ENCODE data around the gene E2F3.

The E2F3 gene

DNA sequence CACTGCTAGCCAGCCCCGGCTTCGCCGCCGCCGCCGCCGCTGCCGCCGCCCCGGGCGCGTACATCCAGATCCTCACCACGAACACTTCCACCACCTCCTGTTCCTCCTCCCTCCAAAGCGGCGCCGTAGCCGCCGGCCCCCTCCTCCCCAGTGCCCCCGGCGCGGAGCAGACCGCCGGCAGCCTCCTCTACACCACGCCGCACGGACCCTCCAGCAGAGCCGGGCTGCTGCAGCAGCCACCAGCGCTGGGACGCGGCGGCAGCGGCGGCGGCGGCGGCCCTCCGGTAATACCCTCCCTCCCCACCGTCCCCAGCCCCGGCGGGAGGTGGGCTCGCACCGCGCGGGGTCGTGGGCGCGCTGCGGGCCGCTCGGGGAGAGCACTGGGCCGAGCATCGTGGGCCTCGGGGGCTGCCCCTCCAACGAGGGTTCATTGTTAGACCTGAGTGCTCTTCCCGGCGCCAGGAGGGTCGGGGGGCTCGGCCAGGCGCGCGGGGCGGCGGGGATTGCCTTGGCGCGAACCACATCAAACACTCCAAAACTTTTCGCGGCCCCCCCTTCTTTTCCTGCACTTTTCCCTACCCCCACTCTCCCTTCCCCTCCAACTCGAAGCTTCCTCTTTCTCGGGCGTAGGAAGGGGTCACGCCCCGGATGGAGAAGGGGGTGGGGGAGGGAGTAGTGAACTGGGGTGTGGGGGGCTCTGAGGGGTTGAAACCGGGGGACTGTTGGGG is 827 bp downstream of the E2F3 start:
- peak; percentile 72 for DNase-seq (ENCODE audit: low spot score)

DNA sequence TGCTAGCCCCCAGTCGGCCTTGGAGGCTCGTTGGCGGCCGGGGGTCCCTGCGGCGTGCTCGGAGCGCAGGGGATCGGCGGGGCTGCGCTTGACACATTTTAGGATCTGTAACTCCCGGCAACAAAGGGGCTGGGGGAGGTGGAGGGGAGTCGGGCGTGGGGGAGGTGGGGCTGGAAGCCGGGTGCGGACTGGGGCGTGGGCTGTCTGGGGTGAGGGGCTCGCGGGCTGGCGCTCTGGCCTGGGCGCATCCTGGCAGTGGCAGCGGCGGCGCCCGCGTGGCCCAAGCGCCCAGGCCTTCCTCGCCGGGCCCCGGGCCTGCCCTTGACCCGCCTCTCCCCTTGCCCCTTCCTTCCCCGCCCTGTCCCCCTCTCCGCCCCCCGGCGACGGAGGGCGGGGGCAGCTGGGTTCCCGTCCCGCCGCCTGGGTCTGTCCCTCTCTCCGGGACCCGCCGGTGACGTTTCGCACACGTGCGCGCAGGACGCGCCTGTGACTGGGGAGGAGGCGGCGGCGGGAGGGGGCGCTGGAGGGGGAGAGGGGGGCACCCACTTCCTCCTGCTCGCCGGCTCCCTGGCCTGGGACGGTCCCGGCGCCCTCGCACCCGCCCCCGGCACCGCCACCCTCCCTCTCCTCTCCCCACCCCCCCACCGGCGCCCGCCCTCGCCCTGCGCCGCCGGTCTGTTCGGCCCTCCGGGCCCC is 1.5 kb downstream of the E2F3 start:
- peak; percentile 90 for DNase-seq (ENCODE audit: low spot score)

DNA sequence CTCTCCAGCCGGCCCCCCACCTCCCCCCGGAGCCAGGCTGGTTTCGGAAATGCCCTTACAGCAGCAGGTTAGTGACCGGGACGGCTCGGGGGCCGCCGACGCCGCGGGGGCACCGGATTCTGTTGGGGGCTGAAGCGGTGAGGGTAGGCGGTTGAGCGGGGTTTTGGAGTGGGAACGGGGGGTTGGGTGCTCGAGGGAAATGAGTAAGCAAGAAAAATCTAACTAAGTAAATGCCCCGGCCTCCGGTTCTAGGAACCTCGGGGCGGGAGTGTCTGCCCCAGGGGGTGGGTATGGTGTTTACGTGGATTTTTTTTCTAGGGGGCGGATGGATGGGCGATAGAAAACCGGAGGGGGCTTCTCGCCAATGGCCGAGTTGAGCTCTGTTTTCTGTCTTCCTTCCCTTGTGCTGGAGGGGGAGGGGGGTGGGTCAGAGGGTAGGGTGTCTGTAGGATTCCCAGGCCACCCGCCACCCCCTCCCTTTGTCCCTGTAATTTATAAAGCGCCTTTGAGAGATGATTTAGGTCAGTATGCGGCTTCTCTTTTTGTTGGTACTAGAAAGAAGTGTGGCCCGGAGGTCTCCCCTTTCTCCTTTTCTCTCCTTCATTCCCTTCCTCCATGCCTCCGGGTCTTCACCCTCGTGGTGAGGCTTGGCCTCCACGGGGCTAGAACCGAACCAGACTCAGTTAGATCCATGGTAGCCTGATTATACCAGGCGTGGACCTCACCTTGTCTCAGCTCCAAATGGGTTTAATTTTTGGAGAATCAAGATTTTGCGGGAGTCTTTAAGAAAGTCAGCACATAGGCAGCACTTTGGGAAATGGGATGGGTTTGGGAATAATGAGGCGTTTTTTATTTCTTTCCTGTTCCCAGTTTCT is 2.3 kb downstream of the E2F3 start:
- peak; percentile 65 for DNase-seq (ENCODE audit: low spot score)

DNA sequence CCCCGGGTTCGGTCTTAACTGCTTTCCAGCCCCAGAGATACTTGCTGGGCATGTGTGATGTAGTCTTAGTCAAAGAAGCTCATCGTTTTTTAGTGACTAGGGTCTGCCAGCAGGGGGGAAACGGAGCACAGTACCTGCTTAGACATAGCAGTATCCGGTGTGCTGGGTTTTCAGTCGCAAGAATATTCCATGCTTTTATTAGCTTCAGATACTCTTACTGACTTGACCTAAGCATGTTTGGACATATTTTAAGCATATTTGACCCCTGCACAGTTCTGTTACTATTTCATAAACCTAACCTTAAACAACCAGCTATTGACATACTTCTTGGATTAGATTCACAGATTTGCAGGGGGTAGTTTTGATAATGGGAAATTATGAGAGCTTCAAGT is 3.0 kb downstream of the E2F3 start:
- DNase-seq (ENCODE audit: low spot score): peak; percentile 93

DNA sequence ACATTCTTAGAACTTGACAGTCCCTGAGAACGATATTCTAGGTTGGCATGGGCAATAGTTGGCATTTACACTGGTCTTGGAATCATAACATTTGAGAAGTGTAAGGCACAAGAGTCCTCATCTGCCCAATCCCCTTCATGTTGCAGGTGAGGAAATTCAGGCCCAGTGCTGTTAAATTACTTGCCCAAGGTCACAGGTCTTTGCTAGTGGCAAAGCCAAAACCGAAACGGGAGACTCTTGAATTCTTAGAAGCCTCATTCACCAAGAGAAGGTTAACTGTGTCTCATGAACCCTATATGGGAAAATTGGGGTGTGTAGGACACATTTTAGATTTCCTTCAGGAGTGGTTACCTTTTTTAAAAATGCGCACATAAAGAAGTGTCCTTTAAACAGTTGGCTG is 7.2 kb downstream of the E2F3 start:
- no peak for DNase-seq (ENCODE audit: low spot score)

DNA sequence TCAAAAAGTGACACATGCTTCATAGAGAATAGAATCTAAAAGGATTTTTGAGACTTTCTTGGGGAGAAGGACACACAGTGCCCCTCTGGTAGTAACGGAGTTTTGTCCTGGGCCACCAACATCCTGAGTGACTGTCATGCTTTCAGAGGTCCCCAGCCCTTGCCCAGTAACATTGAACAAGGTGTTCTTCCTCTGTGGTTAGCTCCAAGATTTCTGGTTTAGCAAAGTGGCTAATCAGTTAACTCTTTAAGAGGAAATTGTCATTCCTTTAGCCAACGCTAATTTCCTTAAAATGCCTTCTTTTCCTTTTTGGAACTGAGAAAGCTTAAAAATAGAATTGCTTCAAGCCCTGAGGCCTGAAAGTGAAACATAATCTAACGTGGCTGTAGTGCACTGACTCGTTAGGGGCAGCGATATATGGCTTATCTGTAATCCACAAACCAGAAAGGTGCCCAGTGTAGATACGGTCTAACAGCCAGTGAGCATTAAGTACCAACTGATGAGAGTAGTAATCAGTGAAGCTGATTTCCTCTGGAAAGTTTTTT is 7.8 kb downstream of the E2F3 start:
- no peak for DNase-seq (ENCODE audit: low spot score)

DNA sequence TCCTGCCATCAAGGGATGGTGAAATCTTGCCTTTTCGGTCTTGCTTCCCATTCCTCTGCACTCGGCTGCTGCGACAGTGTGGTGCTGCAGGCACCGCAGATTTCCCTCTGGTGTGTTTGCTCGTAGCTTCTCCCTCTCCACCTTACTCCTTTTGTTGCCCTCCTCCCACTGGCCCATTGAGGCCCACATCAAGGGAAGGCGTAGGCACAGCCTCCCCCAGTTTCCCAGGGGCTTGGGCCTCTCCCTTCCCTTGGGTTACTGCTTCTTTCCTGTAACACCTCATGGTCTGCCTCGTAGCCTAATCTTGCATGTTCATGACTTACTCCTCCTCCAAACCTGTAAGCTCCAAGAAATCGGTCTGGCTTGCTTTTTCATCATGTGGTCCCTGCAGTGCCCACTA is 9.9 kb downstream of the E2F3 start:
- no peak for DNase-seq (ENCODE audit: low spot score)

DNA sequence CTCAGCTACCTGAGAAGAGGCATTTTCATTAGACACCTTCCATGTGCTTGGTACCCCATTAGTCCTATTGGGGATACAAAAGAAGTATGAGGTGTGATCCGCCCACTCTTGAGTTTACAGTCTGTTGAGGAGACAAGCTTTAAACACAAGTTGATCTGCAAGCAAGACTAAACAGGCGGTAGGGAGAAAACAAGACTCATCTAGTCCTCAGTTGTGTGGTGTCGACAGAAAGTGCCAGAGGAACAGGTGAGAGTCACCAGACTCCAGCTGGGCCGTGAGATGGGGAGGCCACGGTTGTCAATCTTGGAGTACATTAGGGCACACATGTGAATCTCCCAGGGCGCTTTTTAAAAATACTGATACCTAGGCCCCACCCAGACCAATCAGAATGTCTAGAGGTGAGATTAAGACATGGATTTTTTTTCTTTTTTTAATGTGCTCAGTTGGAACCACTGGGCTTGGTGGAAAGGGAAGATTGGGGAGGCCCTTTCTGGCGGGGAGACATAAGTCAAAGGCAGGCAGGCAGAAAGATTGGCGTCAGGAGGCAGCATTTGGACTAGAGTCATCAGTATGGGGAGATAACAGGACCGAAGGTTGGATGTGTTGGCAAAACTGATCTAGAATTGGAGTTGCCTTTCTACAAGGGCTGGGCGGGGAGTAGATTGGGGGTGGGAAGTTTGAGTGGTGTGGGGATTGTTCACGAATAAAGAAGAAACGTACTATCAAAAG is 10.4 kb downstream of the E2F3 start:
- DNase-seq (ENCODE audit: low spot score): no peak

DNA sequence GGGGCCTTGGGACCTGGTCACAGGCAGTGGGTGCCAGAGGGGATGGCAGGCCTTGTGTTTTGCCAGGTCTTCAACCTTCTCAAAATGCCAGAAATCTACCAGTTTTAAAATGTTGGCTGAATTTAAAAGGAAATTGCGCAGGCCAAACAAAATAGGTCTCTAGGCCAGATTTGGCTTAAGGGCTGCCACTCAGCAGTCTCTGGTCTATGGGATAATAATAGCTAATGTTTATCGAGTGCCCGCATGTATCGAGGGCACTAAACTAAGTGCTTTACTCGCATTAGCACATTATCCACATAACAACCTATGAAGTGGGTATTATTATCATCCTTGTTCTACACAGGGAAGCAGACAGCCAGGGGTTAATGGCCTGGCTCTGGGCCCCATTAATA is 11.0 kb downstream of the E2F3 start:
- DNase-seq (ENCODE audit: low spot score): no peak

DNA sequence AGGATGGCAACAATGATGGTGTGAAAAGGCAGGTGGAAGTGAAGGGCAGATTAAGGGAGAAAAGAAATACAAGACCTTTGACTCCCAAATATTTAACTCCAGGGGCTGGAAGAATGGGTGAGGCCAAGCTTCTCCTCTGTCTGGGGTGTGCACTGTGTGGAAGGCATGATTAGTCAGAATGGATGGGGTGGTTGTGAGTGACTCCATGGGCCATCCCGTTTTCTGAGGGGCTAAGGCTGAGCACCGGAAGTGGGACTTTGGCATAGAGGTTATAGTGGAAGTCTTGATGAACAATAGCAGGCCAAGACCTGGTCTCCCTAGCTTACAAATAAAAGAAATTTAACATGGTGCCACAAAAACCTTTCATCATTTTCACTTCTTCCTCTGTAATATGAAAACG is 12.1 kb downstream of the E2F3 start:
- no peak for DNase-seq (ENCODE audit: low spot score)

DNA sequence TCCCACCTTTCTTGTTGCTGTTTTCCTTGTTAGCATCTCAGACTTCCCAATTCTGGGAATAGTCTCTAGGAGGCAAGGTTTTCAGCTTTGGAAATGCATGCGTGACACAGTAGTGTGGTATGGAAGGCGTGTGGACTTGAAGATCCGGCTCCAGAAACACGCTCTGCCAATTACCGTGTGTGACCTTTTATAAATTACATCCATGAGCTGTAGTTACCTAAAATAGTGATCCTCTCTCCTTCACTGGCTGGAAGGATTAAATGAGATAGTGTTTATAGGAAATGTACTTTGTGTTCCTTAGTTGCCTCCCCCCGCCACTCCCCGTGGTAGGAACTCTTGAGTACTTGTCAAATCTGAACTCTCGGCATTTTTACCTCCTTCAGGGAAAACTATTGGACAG is 13.0 kb downstream of the E2F3 start:
- no peak for DNase-seq (ENCODE audit: low spot score)

DNA sequence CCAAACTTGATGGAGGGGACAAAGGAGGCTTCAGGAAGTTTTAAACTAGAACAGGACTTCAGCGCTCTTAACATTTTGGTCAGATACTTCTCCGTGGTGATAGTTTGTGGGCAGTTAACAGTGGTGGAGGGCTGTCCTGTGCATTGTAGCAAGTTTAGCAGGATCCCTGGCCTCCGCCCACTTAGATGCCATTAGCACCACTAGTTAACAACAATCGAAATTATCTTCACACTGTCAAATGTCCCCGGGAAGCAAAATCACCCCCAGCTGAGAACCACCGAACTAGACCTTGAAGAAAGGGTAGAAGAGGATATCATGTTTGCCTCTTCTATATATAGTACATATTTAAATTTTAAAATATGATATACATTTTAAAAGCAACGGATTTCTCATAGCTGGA is 13.6 kb downstream of the E2F3 start:
- DNase-seq (ENCODE audit: low spot score): no peak

DNA sequence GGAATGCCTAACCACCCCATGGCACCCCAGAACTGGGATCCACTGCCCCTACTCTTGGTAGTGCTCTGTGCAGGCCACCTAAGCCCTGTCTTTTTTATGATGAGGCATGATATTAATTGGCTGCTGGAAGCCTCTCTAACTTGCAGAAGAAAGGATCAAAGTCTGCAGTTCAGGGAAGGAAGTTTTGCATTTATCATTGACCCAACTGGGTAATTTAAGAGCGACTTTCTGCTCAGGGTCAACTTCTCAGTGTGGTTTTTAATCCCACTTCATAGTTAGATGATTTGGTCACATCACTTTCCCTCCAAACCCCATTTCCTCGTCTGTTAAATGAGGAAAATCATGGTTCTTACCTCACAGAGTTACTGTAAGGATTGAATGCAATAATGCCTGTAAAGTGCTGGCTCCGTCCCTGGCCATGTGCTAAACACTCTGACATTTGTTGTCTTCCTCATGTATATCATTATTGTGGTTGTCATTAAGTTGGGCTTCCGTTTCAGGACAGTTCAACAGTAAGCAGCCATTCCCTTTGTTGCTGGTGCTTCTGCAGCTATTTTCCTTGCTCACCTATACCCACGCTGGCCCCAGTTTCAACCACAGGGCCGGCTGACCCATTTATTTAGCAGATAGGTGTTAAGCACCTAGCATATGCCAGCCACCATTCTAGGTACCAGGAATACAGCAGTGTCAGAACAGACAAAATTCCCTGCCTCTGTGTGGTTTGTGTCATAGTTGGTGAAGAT is 14.2 kb downstream of the E2F3 start:
- no peak for DNase-seq (ENCODE audit: low spot score)

DNA sequence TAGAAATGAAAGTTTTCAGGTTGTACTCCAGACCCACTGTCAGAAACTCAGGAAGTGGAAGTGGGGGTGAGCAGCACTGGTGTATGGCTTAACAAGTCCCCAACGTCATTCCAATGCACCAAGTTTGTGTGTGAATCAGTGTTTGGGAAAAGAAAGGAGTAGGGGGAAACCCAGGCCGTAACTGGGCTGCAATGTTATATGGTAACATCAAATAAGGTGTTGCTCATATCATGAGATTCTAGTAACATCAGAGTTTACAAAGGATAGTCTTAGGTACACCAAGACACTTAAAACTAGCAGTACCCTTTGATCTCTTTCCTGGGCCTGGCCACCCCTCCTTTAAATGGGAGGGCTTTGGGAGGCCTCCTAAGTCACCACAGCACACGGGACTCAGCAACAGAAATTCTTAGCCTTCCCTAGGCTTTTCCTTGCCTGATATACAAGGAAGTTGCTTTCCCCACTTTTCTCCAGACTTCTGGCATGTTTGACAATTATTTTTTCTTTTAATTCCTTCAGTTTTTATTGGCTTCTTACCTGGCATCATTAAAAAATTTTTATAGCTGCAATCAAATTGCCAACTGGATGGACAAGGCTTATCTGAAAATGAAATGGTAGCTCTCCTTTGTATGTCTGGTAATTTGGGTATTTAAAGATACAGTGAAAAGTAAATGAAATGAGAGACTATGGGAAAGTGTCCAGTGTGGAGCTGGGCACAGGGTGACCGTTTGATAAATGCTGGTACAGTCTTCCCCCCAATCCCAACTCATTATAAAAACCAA is 15.1 kb downstream of the E2F3 start:
- no peak for DNase-seq (ENCODE audit: low spot score)

DNA sequence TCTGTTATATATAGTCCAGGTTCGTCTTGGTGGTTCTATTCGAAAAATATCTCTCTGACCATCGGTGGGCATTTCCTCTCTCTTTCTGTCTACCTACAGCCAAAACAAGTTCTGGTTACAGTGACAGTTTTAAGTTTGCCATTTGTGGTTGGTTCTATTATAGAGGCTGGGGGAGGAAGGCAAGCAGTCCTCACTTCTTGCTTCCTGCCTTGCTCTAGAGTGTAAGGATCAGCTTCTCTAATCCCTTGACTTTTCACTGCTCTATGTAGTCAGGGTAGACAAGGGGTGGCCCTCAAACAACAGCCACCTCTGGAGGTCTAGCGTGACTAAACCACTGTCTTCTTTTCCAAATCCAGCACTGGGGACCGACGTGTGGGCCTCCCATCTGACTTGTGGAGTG is 16.1 kb downstream of the E2F3 start:
- no peak for DNase-seq (ENCODE audit: low spot score)

DNA sequence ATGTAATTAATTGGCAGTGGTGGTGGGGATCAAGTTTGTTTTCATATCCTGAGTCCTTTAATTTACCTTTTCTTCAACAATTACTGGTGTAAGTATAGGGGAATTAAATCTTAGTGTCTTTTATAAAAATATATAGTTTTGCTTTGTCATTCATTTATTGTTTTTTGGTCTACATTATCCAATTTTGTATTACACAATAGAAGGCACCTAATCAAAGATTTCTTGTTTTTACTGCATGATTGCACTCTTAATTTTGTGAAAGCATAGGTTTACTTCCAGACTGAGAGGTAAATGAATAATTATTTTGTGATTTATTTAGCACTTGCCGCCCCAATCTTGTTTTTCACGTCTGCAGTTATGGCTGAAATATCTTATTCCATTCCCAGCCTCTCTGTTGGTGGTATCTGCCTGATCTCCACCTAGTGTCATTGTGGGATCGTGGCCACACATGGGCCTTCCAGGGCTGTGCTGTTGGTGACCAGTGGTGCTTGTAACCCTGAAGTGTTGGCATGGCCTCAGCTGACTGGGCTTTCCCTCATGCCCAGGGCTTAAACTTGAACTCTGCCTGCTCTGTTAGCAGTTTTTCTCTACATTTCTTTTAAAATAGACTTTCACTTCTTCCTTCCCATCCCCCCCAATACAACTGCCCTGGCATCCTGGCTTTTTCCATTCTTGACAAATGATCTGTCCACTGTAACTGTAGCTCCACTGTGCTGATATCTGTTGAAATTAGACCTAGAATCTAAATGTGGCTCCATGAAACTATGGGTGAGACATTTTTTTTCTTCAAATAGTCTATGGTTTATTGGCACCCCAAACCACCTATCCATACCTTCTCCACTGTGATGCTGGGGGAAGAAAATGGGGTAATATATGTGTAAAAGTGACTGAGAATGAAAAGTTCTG is 24.8 kb downstream of the E2F3 start:
- DNase-seq (ENCODE audit: low spot score): no peak

DNA sequence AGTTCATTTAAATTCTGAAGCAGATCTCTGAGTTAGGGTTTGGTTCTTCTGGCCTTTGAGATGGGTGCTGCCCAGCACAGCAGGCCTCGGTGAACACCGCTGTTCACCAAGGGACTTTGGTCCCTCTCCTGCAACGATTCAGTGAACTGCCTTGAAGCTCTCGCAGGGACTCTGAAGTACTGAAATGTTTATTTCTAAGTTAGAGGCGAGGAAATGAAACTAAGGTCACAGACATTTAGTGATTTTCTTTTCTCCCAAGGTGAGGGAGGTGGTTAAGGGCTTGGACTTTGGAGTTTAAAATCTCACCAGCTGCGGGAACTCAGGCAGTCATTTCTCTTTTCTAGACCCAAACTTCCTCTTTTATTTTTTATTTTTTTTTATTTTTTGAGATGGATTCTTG is 26.2 kb downstream of the E2F3 start:
- no peak for DNase-seq (ENCODE audit: low spot score)

DNA sequence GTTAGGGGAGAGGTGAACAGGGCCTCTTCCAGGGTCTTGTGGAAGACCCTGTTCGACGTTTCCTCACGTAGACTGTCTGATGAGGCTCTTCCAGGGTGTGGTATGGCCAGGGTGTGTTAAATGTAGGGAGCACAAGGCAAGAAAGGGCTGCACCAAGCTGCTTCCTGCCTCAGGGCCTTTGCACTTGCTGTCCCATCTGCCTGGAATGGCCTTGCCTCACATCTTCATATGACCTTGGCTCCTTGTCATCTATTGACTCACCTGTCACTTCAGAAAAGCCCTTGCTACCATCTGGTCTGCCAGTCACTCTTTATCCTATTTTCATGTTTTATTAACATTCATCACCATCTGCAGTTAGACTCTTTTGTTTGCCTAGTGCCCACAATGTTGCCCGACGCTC is 31.0 kb downstream of the E2F3 start:
- DNase-seq (ENCODE audit: low spot score): no peak

DNA sequence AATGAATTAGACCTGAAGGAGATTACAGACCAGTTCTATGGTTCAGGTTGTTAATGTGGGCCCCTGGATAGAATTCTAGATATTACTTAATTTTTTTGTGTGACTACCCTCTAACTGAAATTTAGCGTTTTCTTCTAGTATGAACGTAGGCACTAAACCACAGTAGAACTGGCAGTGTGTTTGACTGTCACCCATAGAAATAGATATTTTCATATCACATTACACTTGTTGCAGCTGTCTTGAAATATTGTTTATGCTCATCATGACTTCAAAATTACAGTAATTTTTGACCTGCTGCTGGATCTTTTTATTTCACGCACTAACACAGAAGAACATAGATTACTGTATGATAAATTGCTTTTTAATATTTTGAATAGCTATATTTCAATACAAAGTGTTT is 31.6 kb downstream of the E2F3 start:
- no peak for DNase-seq (ENCODE audit: low spot score)
